ENCODE data around the gene CD276.

DNA sequence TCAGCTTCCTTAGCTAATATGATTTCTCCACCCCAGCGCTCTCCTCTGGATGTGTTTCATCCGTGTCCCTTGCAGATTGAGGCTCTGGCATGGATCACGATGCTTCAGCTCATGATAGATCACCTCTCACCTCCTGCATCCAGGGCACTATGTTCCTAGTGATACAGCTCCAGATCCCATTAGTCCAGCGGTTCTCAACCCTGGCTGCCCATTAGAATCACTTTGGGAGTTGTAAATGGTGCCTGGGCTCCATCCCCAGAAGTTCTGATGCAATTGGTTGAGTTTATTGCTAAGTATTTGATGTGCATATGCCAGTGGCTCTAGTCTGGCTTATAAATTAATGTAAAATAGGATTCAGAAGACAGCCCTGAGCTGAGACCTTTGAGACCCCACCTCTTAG is 34.5 kb downstream of the CD276 start:
- TF ChIP-seq, protein P1, sequence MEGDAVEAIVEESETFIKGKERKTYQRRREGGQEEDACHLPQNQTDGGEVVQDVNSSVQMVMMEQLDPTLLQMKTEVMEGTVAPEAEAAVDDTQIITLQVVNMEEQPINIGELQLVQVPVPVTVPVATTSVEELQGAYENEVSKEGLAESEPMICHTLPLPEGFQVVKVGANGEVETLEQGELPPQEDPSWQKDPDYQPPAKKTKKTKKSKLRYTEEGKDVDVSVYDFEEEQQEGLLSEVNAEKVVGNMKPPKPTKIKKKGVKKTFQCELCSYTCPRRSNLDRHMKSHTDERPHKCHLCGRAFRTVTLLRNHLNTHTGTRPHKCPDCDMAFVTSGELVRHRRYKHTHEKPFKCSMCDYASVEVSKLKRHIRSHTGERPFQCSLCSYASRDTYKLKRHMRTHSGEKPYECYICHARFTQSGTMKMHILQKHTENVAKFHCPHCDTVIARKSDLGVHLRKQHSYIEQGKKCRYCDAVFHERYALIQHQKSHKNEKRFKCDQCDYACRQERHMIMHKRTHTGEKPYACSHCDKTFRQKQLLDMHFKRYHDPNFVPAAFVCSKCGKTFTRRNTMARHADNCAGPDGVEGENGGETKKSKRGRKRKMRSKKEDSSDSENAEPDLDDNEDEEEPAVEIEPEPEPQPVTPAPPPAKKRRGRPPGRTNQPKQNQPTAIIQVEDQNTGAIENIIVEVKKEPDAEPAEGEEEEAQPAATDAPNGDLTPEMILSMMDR (IDR thresholded peaks at IDR 0.05), result no peak
- TF ChIP-seq POLR2A (IDR thresholded peaks at IDR 0.05) (no peak), POLR2AphosphoS5 (IDR thresholded peaks at IDR 0.05; ENCODE audit: insufficient read depth in 1 of 2, low read depth in 1 of 2) (no peak)
